PFSK-1 (cell line): ENCODE data around the gene STXBP2.

Experiments
- FOXP2 ChIP-seq: optimal IDR thresholded peaks from 2 replicates; pipeline ENCODE3; 2011; ENCODE audit warnings: borderline replicate concordance, control low read depth, inconsistent platforms; ENCODE audit not compliant: insufficient read depth; ENCODE audit errors: extremely low read length, extremely low read depth
- POLR2AphosphoS5 ChIP-seq: IDR thresholded peaks from 2 replicates; pipeline ENCODE4 v1.6.1; 2012; ENCODE audit warnings: low read depth, mild to moderate bottlenecking, control low read depth, low read length, moderate library complexity

DNA sequence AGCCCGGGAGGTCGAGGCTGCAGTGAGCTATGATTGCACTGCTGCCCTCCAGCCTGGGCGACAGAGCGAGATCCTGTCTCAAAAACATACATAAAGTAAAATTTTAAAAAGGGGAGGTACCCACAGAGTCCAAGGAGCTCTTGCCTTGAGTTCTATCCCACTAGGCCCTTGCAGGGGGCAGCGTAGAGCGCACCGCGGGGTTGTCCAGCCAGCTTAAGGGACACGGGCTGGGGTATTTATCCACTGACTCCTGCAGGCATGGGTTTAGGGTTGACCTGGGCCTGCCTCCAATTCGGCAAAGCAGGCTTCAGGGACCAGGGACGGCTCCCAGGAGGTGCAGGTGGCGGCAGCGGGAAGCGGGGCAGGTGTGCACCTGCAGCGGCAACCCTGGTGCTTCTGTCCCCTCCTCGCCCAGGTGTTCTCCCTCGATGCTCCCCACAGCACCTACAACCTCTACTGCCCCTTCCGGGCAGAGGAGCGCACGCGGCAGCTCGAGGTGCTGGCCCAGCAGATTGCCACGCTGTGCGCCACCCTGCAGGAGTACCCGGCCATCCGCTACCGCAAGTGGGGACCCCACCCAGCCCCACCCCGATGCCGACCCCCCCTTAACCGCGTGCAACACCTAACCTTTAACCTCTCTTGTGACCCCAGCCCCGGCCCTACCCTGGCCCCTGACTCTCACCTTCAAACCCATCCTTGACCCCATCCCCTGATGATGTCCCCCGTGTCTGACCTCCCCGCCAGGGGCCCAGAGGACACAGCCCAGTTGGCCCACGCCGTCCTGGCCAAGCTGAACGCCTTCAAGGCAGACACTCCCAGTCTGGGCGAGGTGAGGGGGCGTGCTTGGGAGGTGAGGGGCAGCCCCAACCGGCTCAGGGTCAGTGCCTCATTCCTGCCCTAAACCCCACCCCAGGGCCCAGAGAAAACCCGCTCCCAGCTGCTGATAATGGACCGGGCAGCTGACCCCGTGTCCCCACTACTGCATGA lies 4.7 kb downstream of the STXBP2 start:
- TF ChIP-seq FOXP2 (no peak), POLR2AphosphoS5 (no peak)
